HG03342 (cell line): ENCODE measurements around the gene ODF4.
"Not testable (repeated sequence)": the region's sequence is repeated elsewhere in the genome, so short reads cannot be mapped to it uniquely, and the experiment has no call there.

Experiments used
- ATAC-seq: cut with Tn5 transposase; IDR thresholded peaks from one replicate; pipeline ENCODE4 v1.9.1; 2021; ENCODE audit warnings: mild to moderate bottlenecking, moderate library complexity; ENCODE audit not compliant: unreplicated experiment

The ODF4 gene

DNA sequence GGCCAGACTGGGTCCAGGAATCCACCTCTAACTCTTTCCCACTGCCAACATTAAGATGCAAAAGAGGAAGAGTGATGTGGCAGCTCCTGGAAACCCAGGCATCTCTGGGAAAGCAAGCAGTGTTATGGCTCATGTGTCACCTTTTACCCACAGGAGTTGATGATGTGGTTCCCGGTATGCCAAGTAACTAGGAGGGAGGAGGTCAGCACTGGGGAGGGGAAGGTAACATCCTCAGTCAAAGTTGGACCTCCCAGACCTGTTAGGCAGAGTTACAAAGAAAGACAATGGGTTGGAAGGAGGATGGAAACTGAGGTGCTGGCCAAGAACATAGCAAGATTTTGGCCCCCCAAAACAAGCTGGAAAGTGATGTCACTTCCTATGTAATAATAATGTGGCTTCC is 25.5 kb downstream of the ODF4 start:
- ATAC-seq, result no peak

DNA sequence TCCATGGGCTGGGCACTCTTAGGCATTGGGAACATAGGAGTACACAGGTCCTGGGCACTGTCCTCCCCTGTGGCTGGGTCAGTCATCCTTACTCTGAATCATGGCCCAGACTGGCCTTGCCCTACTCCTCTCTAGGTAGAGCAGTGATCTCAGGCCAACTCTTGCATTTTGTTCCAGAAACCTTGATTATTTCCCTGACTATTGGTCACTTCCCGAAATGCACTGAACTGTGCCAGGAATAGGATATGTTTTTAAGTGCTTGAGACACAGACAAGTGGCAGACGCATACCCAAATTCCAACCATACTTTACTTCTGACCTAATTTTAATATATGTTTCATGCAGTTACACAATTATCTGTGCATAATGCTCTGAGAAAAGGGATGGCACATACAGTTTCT is 26.6 kb downstream of the ODF4 start:
- no peak for ATAC-seq

DNA sequence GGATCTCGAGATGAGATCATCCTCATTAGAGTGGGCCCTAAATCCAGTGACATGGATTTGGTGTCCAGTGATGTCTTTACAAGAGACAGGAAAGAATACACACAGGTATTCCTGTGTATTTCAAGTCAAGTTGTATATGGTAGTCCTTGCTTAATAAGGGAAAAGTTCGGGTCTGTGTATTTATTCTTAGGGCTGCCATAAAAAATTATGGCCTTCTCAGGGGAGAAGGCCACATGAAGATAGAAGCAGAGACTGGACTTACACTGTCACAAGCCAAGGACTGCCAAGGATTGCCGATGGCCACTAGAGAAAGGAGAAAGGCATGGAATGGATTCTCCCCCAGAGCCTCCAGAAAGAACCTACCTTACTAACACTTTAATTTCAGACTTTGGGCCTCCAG is 28.6 kb downstream of the ODF4 start:
- no peak for ATAC-seq

DNA sequence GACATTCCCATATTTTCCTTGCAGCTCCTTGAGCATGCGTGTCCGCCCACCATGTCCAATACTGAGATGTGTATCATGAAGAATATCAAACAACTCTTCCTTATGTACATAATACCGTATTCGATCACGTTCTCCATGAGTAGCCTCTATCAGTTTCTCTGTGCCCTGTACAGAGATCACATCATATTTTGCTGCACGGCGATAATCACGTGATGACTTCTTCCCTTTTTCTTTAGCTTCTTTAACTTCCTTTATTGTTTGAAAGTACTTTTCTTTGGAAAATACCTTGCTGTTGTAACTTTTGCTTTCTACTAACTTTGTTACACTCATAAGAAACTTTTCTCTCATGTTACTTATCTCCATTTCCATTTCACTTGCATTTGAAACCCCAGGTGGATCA is 30.3 kb downstream of the ODF4 start:
- ATAC-seq, result no peak

DNA sequence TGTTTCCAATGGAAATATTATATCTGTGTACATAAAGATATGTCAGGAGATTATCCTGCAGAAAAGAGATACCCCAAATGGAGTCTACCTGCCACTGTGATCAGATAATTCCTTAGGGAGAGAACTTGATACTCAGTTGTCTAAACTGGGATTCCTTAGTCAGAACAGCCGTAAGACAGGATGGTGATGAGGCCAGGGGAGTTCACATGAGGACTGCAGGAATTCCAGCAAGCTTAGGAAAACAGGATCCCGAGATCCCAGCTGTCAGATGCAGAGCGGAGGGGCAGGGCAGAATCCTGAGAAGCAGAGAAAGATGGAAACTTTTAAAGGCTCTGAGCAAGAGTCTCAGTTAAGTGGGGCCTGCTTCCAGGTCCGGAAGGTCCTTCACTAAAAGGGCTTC is 32.1 kb downstream of the ODF4 start:
- ATAC-seq, result no peak

DNA sequence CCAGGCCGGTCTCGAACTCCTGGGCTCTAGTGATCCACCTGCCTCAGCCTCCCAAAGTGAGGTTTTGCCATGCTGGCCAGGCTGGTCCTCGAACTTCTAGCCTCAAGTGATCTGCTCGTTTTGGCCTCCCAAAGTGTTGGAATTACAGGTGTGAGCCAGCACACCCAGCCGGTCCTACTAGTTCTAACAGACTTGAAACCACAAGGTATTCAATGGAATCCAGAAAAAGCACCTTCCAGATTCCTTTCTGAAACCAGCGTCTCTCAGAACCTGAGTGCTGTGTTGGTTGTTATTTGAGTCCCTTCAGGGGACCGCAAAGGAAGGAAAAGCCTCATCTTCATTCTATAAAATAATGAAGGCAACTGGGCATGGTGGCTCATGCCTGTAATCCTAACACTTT is 32.8 kb downstream of the ODF4 start:
- no peak for ATAC-seq

DNA sequence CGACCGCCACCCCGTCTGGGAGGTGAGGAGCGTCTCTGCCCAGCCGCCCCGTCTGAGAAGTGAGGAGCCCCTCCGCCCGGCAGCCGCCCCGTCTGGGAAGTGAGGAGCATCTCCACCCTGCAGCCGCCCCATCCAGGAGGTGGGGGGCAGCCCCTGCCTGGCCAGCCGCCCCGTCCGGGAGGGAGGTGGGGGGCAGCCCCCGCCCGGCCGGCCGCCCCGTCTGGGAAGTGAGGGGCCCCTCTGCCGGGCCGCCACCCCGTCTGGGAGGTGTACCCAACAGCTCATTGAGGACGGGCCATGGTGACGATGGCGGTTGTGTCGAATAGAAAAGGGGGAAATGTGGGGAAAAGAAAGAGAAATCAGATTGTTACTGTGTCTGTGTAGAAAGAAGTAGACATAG is 34.2 kb downstream of the ODF4 start:
- ATAC-seq, result not testable (repeated sequence)

DNA sequence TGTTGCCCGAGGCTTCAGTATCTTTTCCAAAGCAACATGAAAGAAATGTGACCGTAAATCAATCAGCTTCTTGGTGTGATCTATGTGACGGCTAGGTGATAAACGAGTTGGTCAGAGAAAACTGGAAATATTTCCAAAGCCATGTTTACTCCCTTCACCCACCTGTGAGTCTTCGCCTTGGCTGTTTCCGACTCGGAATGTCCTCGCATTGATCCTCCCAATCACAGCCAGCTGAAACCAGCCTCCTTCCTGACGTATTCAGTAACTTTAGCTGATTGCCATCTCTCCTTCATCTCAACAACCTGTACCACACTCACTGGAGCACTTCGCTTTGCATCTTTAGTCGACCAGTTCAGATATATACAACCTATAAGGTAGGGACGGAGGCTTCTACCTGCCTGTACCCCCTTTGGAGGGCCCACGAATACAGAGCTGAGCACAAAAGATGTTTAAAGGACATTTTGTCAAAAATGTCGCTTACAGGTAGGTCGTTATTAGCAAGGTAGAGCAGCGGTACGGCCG is 36.2 kb downstream of the ODF4 start:
- ATAC-seq, result no peak

DNA sequence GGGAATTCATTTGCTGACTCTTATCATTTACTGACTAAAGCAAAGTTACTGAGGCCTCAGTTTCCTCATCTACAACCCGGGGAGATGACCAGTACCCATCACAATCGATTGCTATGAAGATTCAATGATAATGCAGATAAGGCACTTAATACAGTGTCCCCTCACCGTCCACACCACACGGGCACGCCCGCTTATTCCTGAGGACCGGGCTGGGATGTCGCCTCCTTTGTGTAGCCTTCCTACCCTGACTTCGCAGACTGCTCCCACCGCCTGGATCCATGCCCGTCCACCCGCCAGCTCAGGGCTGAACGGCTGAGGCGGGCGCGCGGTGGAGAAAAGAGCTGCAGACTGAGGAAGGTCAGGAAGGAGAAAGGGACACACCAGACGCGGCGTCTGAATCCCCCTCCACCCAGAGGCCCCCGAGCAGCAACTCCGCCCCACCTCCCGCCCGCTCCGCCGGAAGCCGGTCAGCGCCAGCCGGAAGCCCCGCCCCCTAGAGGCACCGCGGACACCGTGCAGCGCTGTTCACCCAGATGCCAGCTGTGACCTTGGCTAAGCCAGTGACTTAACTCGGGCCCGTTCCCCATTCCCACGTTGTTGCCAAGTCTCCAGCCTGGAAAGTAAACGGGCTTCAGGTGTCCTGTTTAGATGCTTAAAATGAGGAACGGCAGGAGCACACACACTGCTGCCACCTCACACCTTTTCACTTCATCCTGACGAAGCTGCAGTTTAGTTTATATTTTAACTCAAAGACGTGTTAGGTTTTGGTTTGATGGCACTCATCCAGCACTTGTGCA is 36.8 kb downstream of the ODF4 start, which contains the start of gene KRABD2:
KRABD2 (minus strand) TSS at position 434 of the 797 bp plus-strand sequence.
- ATAC-seq, result peak; percentile 89

DNA sequence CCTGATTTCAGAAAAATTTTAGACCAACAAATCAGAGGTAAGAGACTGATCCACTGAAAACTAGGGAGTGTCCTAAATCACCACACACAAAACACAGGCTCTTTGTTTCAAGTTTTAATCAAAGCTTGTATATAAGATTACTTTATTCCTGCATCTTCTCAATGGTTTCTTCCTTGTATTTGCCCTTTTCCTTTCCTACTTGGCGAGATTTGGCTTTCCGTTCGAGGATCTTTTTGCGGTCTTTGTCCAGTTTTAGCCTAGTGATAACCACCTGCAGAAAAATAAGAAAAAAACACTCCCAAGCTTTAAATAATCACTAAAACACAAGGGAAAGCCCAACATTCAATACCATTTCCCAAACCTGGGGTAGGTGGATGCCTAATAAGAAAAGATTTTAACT is 37.8 kb downstream of the ODF4 start:
- ATAC-seq, result no peak

DNA sequence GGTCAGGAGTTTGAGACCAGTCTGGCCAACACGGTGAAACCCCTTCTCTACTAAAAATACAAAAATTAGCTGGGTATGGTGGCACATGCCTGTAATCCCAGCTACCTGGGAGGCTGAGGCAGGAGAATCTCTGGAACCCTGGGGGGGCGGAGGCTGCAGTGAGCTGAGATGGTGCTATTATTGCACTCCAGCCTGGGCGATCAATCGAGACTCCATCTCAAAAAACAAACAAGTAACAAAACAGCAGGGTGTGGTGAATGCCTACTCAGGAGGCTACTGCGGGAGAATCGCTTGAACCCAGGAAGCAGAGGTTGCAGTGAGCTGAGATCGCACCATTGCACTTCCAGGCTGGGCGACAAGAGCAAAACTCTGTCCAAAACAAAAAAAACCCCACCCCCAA is 38.5 kb downstream of the ODF4 start:
- ATAC-seq, result not testable (repeated sequence)

DNA sequence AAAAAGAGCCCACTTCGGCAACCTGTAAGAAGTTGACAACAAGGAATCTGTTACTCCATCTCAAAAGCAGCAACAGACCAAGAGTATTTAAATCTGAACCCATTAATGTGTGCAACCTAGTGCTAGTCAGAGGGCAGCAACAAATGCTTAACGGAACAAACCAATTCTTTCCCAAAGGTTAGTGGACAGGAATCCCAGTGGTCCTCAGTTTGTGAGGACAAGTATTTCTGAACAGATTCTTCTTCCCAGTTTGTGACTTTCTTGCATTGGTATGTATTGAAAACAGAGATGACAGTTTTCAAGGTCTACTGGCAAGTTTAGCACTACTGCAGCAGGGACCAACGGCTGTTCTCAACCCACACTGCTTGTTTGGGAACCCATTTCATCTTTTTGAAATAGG is 40.4 kb downstream of the ODF4 start:
- no peak for ATAC-seq

DNA sequence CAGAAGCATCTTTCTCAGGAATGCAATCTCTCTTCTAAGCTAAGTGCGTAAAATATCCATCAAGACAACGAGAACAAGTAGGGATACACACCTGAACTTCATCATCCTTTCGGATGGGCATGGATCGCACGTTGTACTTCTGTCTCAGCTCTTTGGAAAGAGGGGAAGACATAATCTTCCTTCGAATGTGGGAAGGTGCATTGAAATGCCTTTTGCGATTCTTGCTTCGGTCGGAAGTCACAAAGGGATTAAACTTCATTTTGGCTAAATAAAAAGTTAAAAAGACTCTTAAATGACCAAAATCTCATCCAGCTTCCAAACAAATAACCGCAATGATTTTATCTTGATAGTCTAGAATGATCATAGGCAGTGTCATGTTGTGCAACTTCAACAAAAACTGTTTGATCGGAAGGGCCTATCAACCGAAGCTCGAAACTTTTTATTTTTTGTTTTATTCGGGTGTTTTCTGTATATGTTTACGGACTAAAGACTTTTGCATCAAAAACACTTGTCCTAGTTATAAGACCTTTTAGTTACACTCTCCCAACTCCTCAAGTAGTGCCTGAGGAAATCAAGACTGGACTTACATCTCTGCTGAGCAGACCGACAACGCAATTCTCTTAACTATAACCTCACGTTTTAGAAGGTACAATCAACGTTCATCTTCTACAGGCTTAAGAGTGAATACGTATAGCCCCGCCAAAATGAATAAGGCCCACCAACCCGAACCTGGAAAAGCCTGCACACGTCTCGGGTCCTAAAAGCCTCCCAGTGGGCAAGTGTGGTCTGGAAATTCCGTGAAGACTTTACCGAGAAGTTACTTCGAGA is 42.6 kb downstream of the ODF4 start:
- ATAC-seq, result no peak

DNA sequence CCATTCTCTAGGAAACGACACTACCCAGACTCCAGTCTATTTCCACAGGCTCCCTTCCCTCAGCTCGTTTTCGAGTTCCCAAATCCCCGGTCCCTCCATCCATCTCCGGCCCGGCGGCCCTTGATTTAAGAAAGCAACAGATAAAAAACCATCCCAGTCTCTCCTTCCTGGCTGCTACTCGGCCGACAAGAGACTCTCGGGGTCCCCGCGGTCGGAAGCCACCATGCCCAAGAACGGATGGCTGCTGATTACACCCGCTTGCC is 43.2 kb downstream of the ODF4 start:
- no peak for ATAC-seq

DNA sequence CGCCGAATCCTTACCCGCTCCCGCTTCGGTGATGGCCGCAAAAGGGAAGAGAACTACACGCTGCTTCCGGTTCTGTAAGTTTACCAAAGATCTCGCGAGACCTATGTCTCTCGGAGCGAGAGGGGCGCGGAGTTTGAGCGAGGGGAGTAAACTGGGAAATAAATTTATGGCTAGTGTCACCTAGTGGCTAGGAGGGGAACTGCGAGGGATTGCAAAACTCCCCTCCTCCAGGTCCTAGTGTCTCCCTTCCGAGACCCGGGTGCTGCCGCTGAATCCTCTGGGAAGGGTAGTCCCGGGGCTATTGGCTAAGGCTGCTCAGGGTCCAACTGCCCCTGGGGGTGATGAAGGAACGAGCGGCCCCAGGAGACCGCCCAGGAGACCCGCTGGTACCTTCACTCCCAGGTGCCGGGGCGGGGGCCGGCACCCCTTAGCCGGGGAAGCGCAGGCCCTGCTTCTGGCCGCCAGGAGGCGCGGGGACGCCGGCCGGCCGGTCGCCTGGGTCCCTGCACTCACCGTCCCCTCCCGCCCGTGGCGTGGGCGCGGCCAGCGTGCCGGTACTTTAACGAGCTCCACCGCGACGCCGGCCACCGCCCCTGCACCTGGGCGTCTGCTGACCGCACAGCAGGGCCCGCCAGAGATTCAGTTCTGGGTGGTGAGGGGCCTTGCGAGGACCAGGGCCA is 43.6 kb downstream of the ODF4 start, which contains the start of gene RPL26:
RPL26 (minus strand) TSS at position 51 of the 680 bp plus-strand sequence. CDS start 883 bp downstream, outside the sequence.
- ATAC-seq, result peak; percentile 77

DNA sequence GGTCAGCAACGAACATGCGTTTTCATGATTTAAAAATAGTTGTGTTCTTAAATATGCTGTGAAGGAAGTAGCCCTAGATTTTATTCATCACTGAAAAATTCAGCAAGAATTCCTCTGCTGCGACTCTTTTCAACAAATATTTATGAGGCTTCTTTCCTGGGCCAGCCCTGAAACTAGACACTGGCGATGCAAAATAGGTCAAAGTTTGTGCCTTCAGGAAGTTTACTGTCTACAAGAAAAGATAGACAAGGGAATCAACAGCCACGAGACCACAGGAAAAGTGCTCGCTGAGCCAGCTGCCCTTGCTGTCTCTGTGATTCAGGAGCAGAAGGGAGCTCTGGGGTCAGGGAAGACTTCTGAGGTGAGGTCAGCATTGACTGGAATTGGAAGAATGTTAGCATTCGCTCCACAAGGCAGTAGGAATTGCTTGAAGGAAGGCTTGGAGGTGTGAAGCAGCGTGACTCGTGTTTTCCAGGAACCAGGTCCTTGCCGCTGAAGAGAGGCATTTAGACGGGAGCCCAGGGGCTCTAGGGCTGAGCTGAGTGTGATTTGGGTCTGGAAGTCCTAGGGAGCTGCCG is 45.2 kb downstream of the ODF4 start:
- no peak for ATAC-seq

DNA sequence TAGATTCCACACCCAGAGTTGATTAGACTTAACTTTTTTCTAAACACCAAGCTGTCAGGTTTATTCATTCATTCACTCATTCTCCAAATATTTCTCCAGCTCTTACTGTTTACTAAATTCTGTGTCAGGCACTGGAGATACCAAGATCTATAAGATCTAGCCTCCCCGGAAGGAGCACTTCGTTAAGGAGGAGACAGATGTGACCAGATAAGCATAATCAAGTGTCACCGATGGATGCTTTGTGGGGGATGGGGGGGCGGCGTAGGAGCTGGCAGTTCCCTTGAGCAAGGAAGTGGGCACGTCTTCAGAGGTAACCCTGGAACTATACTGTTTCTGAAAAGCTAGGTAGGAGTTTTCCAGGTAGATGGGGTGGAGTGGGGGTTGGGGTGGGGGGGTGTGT is 47.2 kb downstream of the ODF4 start:
- ATAC-seq, result no peak

DNA sequence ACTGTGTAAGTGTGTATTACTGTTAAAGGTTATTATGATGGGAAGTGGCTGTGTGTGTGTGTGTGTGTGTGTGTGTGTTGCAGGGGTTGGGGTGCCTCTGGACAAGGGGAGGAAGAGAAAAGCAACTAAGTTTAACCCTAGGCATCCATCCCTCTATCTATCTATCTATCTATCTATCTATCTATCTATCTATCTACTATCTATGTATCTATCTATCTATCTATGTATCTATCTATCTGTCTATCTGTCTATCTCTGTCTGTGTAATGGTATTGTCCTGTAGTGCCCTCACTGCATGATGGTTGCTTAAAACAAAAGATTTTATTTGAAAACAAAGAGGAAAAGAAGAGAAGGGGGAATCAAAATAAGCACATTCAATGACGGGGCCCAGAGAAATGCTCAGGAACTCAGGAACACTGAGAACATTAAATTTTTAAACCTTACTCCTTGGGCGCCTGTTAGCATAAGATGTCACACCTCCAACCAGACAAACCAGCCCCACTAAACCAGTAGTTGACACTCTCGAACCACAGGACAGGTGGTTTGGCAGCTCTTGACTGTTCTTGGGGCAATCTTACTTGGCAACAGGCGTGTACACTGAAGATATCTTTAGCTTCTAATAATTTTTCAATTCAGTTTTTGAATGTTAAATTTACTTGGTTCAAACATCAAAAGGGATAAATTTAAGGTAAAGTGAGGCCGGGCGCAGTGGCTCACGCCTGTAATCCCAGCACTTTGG is 48.4 kb downstream of the ODF4 start:
- ATAC-seq, result no peak

DNA sequence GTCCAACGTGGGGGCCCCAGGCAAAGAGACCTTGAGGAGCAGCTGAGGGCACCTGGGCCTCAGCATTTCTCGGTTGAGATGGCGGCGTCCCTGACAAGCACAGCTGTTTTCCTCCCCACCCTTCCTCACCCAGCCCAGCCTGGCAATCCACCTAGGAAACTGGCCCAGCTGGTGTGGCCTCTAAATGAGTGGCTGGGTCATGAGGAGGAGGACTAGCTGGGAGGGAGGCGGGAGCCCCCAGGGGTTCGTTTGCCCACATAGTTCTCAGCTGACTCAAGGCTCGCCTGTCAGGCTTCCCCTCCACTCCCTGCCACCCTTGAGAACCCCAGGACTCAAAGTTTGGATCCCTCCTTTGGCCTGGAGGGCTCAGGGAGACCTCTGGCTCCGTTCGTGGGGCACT is 52.1 kb downstream of the ODF4 start:
- ATAC-seq, result no peak

DNA sequence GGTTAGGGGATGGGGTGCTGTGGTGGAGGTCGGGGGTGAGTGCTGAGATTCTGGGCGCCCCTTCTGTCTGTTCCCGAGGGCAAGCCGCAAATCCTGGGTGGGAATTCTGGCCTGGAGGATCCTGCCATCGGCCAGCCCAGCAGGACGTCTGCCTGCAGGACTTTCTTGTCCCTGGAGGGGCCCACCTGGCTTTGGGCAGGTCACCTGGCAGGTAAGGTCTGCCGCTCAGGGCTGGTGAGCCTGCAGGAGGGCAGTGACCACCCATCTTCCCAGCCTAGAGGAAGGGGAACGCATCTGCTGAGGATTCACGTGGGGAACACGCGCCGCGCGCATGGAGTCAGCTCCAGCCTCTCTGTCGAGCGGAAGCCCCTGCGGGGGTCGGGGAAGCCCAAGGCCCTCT is 52.6 kb downstream of the ODF4 start:
- ATAC-seq, result no peak
